ENCODE measurements around the gene GABRG3.

The GABRG3 gene

DNA sequence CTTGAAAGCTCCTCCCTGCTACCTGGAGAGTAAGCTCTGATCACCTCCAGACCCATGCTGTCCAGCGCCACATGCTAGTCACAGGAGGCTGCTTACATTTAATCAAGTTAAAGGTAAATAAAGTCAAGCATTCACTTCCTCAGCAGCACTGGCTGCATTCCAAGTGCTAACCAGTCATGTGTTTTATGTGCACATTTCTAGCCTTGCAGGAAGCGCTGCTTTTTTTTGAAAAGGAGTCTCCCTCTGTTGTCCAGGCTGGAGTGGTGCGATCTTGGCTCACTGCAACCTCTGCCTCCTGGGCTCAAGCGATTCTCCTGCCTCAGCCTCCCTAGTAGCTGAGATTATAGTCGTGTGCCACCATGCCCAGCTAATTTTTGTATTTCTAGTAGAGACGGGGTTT is 279.2 kb downstream of the GABRG3 start:
- no peaks in the 10 kb centered on the region for H3K9me3 ChIP-seq
- H3K4me3 ChIP-seq (ENCODE audit: low read depth, low read length) = no peak overlapping the region
- H3K27me3 ChIP-seq = no peaks in the 10 kb centered on the region
- no peaks in the 10 kb centered on the region for H3K36me3 ChIP-seq
- TF ChIP-seq, protein P1, sequence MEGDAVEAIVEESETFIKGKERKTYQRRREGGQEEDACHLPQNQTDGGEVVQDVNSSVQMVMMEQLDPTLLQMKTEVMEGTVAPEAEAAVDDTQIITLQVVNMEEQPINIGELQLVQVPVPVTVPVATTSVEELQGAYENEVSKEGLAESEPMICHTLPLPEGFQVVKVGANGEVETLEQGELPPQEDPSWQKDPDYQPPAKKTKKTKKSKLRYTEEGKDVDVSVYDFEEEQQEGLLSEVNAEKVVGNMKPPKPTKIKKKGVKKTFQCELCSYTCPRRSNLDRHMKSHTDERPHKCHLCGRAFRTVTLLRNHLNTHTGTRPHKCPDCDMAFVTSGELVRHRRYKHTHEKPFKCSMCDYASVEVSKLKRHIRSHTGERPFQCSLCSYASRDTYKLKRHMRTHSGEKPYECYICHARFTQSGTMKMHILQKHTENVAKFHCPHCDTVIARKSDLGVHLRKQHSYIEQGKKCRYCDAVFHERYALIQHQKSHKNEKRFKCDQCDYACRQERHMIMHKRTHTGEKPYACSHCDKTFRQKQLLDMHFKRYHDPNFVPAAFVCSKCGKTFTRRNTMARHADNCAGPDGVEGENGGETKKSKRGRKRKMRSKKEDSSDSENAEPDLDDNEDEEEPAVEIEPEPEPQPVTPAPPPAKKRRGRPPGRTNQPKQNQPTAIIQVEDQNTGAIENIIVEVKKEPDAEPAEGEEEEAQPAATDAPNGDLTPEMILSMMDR (IDR thresholded peaks at IDR 0.05; ENCODE audit: low read depth, low read length) = peak; percentile 34
- peaks cover 24% of the 10 kb centered on the region for H3K4me1 ChIP-seq
- DNase-seq = peak; percentile 57

DNA sequence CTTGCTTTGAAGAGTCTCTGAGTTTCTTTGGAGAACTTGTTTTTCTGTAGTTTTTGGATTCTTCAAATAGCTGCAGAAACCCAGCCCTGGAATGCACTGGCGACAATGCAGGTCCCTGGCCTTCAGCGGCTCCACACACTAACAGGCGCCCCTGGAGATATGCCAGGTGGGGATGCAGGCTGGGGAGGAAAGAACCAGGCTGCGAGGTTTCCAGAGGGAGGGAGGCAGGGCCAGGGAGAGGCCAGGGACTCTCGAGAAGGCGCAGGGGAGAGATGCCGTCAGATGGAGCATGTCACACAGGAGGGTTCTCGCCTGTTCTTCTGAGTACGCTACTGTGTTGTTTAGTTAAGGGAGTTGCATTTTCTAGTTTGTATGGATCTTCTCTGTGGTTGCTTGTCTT is 283.1 kb downstream of the GABRG3 start:
- TF ChIP-seq, protein P1 (IDR thresholded peaks at IDR 0.05; ENCODE audit: low read depth, low read length) = no peak
- H3K36me3 ChIP-seq = no peaks in the 10 kb centered on the region
- H3K4me1 ChIP-seq = peaks cover 9% of the 10 kb centered on the region
- no peaks in the 10 kb centered on the region for H3K9me3 ChIP-seq
- H3K27me3 ChIP-seq = no peaks in the 10 kb centered on the region
- DNase-seq = peak; percentile 62
- no peak overlapping the region for H3K4me3 ChIP-seq (ENCODE audit: low read depth, low read length)

DNA sequence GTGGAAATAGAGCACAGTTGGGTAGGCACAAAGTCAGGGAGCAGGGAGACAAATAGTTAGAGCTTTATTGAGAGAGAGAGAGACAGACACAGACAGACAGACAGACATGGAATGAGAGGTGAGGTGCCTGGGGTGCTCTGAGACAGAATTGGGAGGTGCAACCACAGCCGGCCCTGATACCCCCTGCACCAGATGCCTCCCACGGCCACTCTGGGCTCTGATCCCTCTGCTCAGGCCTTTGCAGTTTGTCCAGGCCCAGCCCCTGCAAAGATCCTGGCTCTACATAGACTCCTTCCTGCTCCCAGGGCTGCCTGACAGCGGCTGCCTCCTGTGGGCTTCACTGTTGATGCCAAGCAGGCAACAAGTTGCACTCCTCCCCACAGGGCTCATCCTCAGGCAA is 283.8 kb downstream of the GABRG3 start:
- Histone ChIP-seq H3K4me1 (peaks cover 8% of the 10 kb centered on the region), H3K9me3 (no peaks in the 10 kb centered on the region), H3K36me3 (no peaks in the 10 kb centered on the region), H3K27me3 (no peaks in the 10 kb centered on the region), H3K4me3 (ENCODE audit: low read depth, low read length) (no peak overlapping the region)
- no peak for DNase-seq
- TF ChIP-seq, protein P1 (IDR thresholded peaks at IDR 0.05; ENCODE audit: low read depth, low read length) = no peak

DNA sequence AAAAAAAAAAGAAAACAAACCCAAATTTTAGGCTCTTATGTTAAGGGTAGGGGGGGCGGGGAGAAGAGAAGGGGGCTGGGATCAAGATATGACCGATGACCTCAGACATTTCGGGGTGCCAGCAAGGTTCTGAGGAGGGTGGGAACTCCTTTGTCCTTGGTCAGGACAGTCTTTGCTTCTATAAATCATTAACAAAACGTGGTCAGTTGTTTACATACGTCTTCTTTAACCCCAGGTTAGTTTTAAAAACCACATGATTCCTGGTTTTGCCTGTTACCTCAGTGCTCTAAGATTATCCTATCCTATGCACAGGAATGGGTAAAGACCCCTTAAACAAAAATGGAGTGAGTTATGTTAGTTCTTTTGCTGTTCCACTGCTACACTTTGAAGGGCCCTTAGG is 285.5 kb downstream of the GABRG3 start:
- peaks cover 4% of the 10 kb centered on the region for H3K4me1 ChIP-seq
- H3K9me3 ChIP-seq = no peaks in the 10 kb centered on the region
- no peak overlapping the region for H3K4me3 ChIP-seq (ENCODE audit: low read depth, low read length)
- H3K27me3 ChIP-seq = no peaks in the 10 kb centered on the region
- H3K36me3 ChIP-seq = no peaks in the 10 kb centered on the region
- DNase-seq = no peak
- TF ChIP-seq, protein P1 (IDR thresholded peaks at IDR 0.05; ENCODE audit: low read depth, low read length) = no peak

DNA sequence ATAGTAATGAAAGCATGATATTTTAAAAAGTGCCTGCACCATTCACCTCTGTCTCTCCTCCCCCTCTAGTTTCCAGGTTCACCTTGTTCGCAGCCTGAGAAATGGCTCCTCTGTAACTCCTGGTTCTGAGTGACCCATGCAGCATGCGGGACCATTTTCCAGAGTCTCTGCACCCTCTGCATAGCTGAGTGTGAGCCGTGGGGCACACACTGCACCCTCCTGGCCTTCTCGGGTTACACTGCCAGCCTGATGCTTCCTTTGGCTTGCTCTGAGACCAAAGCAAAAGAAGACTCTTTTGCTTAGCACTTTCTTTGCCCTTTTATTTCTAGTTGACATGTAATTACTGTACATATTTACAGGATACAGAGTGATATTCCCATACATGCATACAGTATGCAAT is 287.3 kb downstream of the GABRG3 start:
- H3K4me3 ChIP-seq (ENCODE audit: low read depth, low read length) = no peak overlapping the region
- H3K9me3 ChIP-seq = no peaks in the 10 kb centered on the region
- peaks cover 4% of the 10 kb centered on the region for H3K4me1 ChIP-seq
- no peak for DNase-seq
- no peaks in the 10 kb centered on the region for H3K27me3 ChIP-seq
- no peaks in the 10 kb centered on the region for H3K36me3 ChIP-seq
- TF ChIP-seq, protein P1 (IDR thresholded peaks at IDR 0.05; ENCODE audit: low read depth, low read length) = no peak

DNA sequence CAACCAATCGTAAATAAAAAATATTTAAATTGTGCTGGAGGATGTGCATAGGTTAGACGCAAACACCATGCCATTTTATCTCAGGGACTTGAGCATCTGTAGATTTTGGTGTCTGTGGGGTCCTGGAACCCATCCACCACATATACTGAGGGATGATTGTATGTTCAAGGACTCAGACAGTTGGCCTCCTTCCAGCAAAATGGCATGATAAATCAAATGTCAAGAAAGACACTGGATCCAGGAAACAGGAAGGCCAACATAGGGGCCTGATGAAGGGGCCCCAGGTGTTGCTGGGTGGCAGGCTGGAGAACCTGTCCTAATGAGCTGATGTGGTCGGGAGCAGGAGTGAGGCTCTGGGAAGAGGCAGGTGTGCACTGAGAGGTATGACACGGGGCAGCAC is 289.5 kb downstream of the GABRG3 start:
- Histone ChIP-seq H3K4me3 (ENCODE audit: low read depth, low read length) (no peak overlapping the region), H3K9me3 (no peaks in the 10 kb centered on the region), H3K4me1 (peaks cover 4% of the 10 kb centered on the region; the same call in 1 of the 2 replicates), H3K36me3 (no peaks in the 10 kb centered on the region), H3K27me3 (no peaks in the 10 kb centered on the region)
- TF ChIP-seq, protein P1 (IDR thresholded peaks at IDR 0.05; ENCODE audit: low read depth, low read length) = no peak
- DNase-seq = peak; percentile 52
